Ovary (tissue), 9 donors: ENCODE data around the gene STIL. TPM values are rescaled to one million over a fixed set of nuclear protein-coding genes. Genes with fewer than 3 reads are reported as not detected.

Source experiments
- DNase-seq, 5 donors: peaks; one replicate each; pipeline ENCODE4 v3.0.0-alpha.2; 2019 to 2020
- H3K27ac ChIP-seq, 2 donors: fragments of 200-600 bp; one replicate each; pipeline versions ENCODE4 v1.5.1 to v1.8.0; 2019 to 2022
- H3K27me3 ChIP-seq: fragments of 200-600 bp; one replicate; pipeline ENCODE4 v1.8.0; 2022
- H3K36me3 ChIP-seq: fragments of 200-600 bp; sonication (generic); one replicate; pipeline ENCODE4 v1.5.1; 2019
- H3K4me1 ChIP-seq: one replicate; pipeline ENCODE4 v1.8.1; 2013; ENCODE audit warnings: mild to moderate bottlenecking, moderate library complexity; ENCODE audit not compliant: insufficient read depth
- H3K4me3 ChIP-seq: fragments of 200-600 bp; sonication (generic); one replicate; pipeline ENCODE4 v1.5.1; 2017
- H3K9me3 ChIP-seq, 2 donors: fragments of 200-600 bp in 1 of 2; sonication (generic) in 1 of 2; one replicate each; pipeline versions ENCODE4 v1.5.1 to v1.8.1; 2013 to 2019; ENCODE audit warnings: mild to moderate bottlenecking in 1 of 2, moderate library complexity in 1 of 2
- CTCF ChIP-seq, 3 donors: fragments of 450-650 bp in 2 of 3; fragments of 200-600 bp in 1 of 3; IDR thresholded peaks; one replicate each; pipeline versions ENCODE4 v1.5.1 to v1.8.0; 2016 to 2022; ENCODE audit warnings: antibody characterized with exemption in 3 of 3, mild to moderate bottlenecking in 1 of 3
- EP300 ChIP-seq: sonication (generic); formaldehyde crosslinking; IDR thresholded peaks from one replicate; pipeline ENCODE4 v1.6.1; 2017; ENCODE audit warnings: antibody characterized with exemption
- POLR2A ChIP-seq: fragments of 450-650 bp; IDR thresholded peaks from one replicate; pipeline ENCODE4 v1.6.1; 2017; ENCODE audit warnings: antibody characterized with exemption, mild to moderate bottlenecking, moderate library complexity
- WGBS, 3 donors: extraction: QIAGEN DNeasy Blood & Tissue Kit in 1 of 3; methylation state at CpG; one replicate each; pipeline versions ENCODE4 v1.1.5 to v1.1.7; 2013 to 2017; 5-methylcytosine and 5-hydroxymethylcytosine counted together
- intact Hi-C, 4 donors: fragments of 100-400 bp; cut with DNase I; formaldehyde crosslinking; loops; one replicate each; pipeline versions ENCODE4 v1.11.0 to v1.15.1; 2022 to 2023
- polyA plus RNA-seq, 2 donors: library from polyadenylated mRNA; stranded (reverse); fragments of 200-250 nt in 1 of 2; fragments of 350-450 nt in 1 of 2; fragmentation: Illumina TruSeq in 1 of 2; extraction: RNeasy Lipid Tissue Mini Kit (QIAGEN cat#74804) in 1 of 2; gene quantifications; one replicate each; pipeline ENCODE4 v1.2.3, GENCODE V29; 2013 to 2014
- total RNA-seq, 7 donors: library from RNA; depleted of rRNA in 2 of 7; stranded (reverse); fragments of >200 nt in 2 of 7; fragmentation: NEBNext Ultra II Directional in 3 of 7; extraction: Animal tissue kit (Norgen Biotek cat#: 25700) in 3 of 7; gene quantifications; one replicate each; pipeline versions ENCODE4 v1.1.0 to v1.2.4, GENCODE V29; 2016 to 2023
- donor health status: DM: no; HTN: no; CAD: no; lungs with moderate emphysema.
- donor health status: DM: no; HTN: no; CAD: no.
- donor health status: Bipolar disorder and iron deficiency.
- donor health status: DM: yes; HTN: yes; CAD: no.
- donor health status: DM: no; HTN: no; CAD: no.
- donor health status: DM: yes; HTN: yes; CAD: no.

The STIL gene
- total and polyA plus RNA-seq, 9 donors, result 0.60 to 2.3 (median 1.0) TPM

GRCh38 chr1:47223174-47223920 lies 90.6 kb downstream of the STIL start:
- peaks cover 6% of the 10 kb centered on the region for H3K4me1 ChIP-seq
- WGBS, 3 donors, result 40 to 43% (median 41%) methylated on average over 10 of the region's 10 CpGs

DNA sequence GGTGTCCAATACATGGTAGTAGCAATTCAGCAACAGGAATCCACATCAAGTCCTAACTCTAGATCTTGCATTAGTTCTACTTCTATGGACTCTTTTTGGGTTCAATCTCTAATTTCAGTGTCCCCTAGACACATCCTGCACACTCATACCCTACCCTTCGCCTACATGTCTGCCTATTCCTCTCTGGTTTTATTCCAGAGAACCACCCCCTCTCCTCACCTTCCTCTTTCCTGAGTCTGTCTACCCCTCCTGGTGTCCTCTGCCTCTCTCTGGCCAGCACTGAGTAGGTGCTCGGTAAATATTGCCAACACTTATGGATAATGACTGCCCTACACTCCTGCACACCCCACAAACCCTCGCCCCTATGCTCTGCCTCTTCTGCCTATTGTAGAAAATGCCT lies 91.5 kb downstream of the STIL start:
- H3K27ac ChIP-seq, result no peak overlapping the region
- no peaks in the 10 kb centered on the region for H3K36me3 ChIP-seq
- 87 to 94% (median 87%) methylated on average over 3 of the region's 3 CpGs for WGBS, 3 donors
- H3K9me3 ChIP-seq, result no peaks in the 10 kb centered on the region
- peaks cover 6% of the 10 kb centered on the region for H3K4me1 ChIP-seq
- TF ChIP-seq CTCF (IDR thresholded peaks at IDR 0.05) (no peak), POLR2A (no peak), EP300 (no peak)
- H3K4me3 ChIP-seq, result no peak overlapping the region
- intact Hi-C loops, result no loop called here
- DNase-seq, result no peak
- no peaks in the 10 kb centered on the region for H3K27me3 ChIP-seq

More at GRCh38 chr1:47223174-47223920, 90.6 kb downstream of the STIL start:
- TF ChIP-seq CTCF (IDR thresholded peaks at IDR 0.05) (no peak), POLR2A (no peak), EP300 (no peak)
- Histone ChIP-seq H3K36me3 (no peaks in the 10 kb centered on the region), H3K9me3 (no peaks in the 10 kb centered on the region), H3K4me3 (no peak overlapping the region), H3K27me3 (no peaks in the 10 kb centered on the region), H3K27ac (no peak overlapping the region)
- no peak for DNase-seq
- intact Hi-C loops, result no loop called here

GRCh38 chr1:47219590-47220220 lies 94.2 kb downstream of the STIL start:
- intact Hi-C loops, result no loop called here
- Histone ChIP-seq H3K27me3 (no peaks in the 10 kb centered on the region), H3K4me1 (no peaks in the 10 kb centered on the region), H3K36me3 (no peaks in the 10 kb centered on the region), H3K9me3 (no peaks in the 10 kb centered on the region), H3K4me3 (no peak overlapping the region), H3K27ac (no peak overlapping the region)
- DNase-seq, result no peak
- no peak for TF ChIP-seq EP300
- TF ChIP-seq POLR2A, result no peak
- no peak for TF ChIP-seq CTCF (IDR thresholded peaks at IDR 0.05)
- 81 to 89% (median 85%) methylated on average over 26 to 29 of the region's 29 CpGs for WGBS, 3 donors

DNA sequence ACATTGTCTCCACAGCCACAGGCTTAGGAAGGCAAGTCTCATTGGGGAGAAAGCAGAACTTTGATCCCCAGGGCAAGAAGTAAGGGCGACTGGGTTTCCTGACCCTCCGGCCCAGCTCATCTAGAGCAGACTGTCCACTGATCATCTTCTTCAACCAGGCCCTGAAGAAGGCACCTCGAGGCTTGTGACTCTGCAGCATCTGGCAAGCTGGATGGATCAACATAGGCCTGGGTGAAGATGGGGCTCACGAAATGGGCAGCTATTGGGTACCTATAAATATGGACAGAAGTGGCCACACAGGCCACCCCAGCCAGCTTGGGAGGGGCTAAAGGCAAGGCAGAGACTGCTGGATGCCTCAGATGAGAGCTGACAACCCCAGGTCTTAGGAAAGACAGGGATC lies 94.9 kb downstream of the STIL start:
- no peak for DNase-seq
- no peak overlapping the region for H3K27ac ChIP-seq
- no peak overlapping the region for H3K4me3 ChIP-seq
- 82 to 86% (median 85%) methylated on average over 4 of the region's 4 CpGs for WGBS, 3 donors
- H3K9me3 ChIP-seq, result no peaks in the 10 kb centered on the region
- no peaks in the 10 kb centered on the region for H3K4me1 ChIP-seq
- H3K36me3 ChIP-seq, result no peaks in the 10 kb centered on the region
- no peak for TF ChIP-seq CTCF (IDR thresholded peaks at IDR 0.05)
- no peak for TF ChIP-seq EP300
- H3K27me3 ChIP-seq, result no peaks in the 10 kb centered on the region
- intact Hi-C loops, result no loop called here
